MCF 10A (cell line): ENCODE results near the gene RXRA. TPM values are rescaled to one million over a fixed set of nuclear protein-coding genes. Genes with fewer than 3 reads are reported as not detected.

Source experiments
- BruUV-seq: library from RNA; stranded (reverse); fragments of 400-500 nt; replicated peaks from 2 replicates; lab custom pipeline; 2021; lab: Mats Ljungman, UMichigan
- CTCF ChIA-PET: fragments of 300-600 bp; sonication (Branson Sonifier 250); formaldehyde crosslinking; extraction: SDS; loops from one replicate; lab custom pipeline; 2021; ENCODE audit warnings: antibody characterized with exemption, inconsistent platforms; lab: Yijun Ruan, JAX
- POLR2A ChIA-PET: fragments of 300-600, 350-650 bp; sonication (Branson Sonifier 250); formaldehyde crosslinking; extraction: SDS; loops from one replicate; lab custom pipeline; 2020; ENCODE audit warnings: antibody characterized with exemption, inconsistent platforms; lab: Yijun Ruan, JAX
- DNase-seq: peaks from one replicate; pipeline ENCODE4 v3.0.0-alpha.2; 2018; ENCODE audit not compliant: unreplicated experiment
- H3K27ac Mint-ChIP-seq: one replicate; pipeline ENCODE4 v1.8.0; 2022; ENCODE audit warnings: mild to moderate bottlenecking, low read depth, mixed read lengths; ENCODE audit not compliant: unreplicated experiment
- H3K27me3 Mint-ChIP-seq: one replicate; pipeline ENCODE4 v1.8.0; 2022; ENCODE audit warnings: mixed read lengths; ENCODE audit not compliant: insufficient read depth, unreplicated experiment
- H3K36me3 Mint-ChIP-seq: one replicate; pipeline ENCODE4 v1.8.0; 2022; ENCODE audit warnings: mild to moderate bottlenecking, moderate library complexity, mixed read lengths; ENCODE audit not compliant: insufficient read depth, unreplicated experiment
- H3K4me1 Mint-ChIP-seq: one replicate; pipeline ENCODE4 v1.8.0; 2022; ENCODE audit warnings: mixed read lengths; ENCODE audit not compliant: insufficient read depth, unreplicated experiment
- H3K4me3 Mint-ChIP-seq: one replicate; pipeline ENCODE4 v1.8.0; 2022; ENCODE audit warnings: mild to moderate bottlenecking, moderate library complexity, mixed read lengths; ENCODE audit not compliant: unreplicated experiment
- H3K9me3 Mint-ChIP-seq: one replicate; pipeline ENCODE4 v1.8.0; 2022; ENCODE audit warnings: mixed read lengths; ENCODE audit not compliant: unreplicated experiment
- CTCF ChIP-seq: fragments of 200-600 bp; IDR thresholded peaks from one replicate; pipeline ENCODE4 v1.8.0; 2022; ENCODE audit warnings: antibody characterized with exemption, mild to moderate bottlenecking; ENCODE audit not compliant: unreplicated experiment
- intact Hi-C: fragments of 100-400 bp; cut with micrococcal nuclease; formaldehyde crosslinking; loops from 2 replicates; pipeline ENCODE4 v1.14.1; 2022
- total RNA-seq: library from RNA; stranded (reverse); gene quantifications from 2 replicates; pipeline ENCODE4 v1.2.3, GENCODE V29; 2022

The RXRA gene
- total RNA-seq, 1 experiment from 2014 or later, result 65.5 TPM

- intact Hi-C loops, result no loop called here
- TF ChIP-seq CTCF, result no peak
- no peaks in the 10 kb centered on the region for H3K9me3 Mint-ChIP-seq
- POLR2A ChIA-PET, result no interaction called here
- no peak overlapping the region for H3K4me3 Mint-ChIP-seq
- CTCF ChIA-PET, result interaction anchor here (0.9 to 1.2 kb wide), 2 partner anchors 10 to 30 kb away, joined by 3 read pairs; no protein-coding TSS in a partner anchor
- DNase-seq, result no peak
- BruUV-seq, result no TSS peak
- H3K36me3 Mint-ChIP-seq, result peaks cover 36% of the 10 kb centered on the region
- H3K4me1 Mint-ChIP-seq, result no peaks in the 10 kb centered on the region
- no peak overlapping the region for H3K27ac Mint-ChIP-seq
- H3K27me3 Mint-ChIP-seq, result no peaks in the 10 kb centered on the region
Measured at GRCh38 chr9:134393582-134394280, 67.5 kb downstream of the RXRA start.

GRCh38 chr9:134395002-134395517 lies 68.8 kb downstream of the RXRA start:
- Mint-ChIP-seq H3K27me3 (no peaks in the 10 kb centered on the region), H3K4me3 (no peak overlapping the region), H3K36me3 (peaks cover 30% of the 10 kb centered on the region), H3K9me3 (no peaks in the 10 kb centered on the region), H3K4me1 (no peaks in the 10 kb centered on the region), H3K27ac (no peak overlapping the region)
- intact Hi-C loops, result no loop called here
- ChIA-PET POLR2A (no interaction called here), CTCF (interaction anchor here (1.2 kb wide), 1 partner anchor 12 kb away, joined by 3 read pairs; no protein-coding TSS in a partner anchor)
- BruUV-seq, result no TSS peak
- TF ChIP-seq CTCF, result no peak
- DNase-seq, result no peak

GRCh38 chr9:134395737-134396257 lies 69.5 kb downstream of the RXRA start:
- no peak overlapping the region for H3K4me3 Mint-ChIP-seq
- no TSS peak for BruUV-seq
- ChIA-PET CTCF (interaction anchor here (0.6 to 1.6 kb wide), 3 partner anchors 11 to 1213 kb away, joined by 3 read pairs; no protein-coding TSS in a partner anchor), POLR2A (no interaction called here)
- no peak for TF ChIP-seq CTCF
- no peaks in the 10 kb centered on the region for H3K9me3 Mint-ChIP-seq
- DNase-seq, result no peak
- no peaks in the 10 kb centered on the region for H3K27me3 Mint-ChIP-seq
- peaks cover 24% of the 10 kb centered on the region for H3K36me3 Mint-ChIP-seq
- intact Hi-C loops, result no loop called here
- no peaks in the 10 kb centered on the region for H3K4me1 Mint-ChIP-seq
- no peak overlapping the region for H3K27ac Mint-ChIP-seq

- H3K27ac Mint-ChIP-seq, result no peak overlapping the region
- CTCF ChIA-PET, result interaction anchor here (0.6 to 1.6 kb wide), 3 partner anchors 11 to 1213 kb away, joined by 3 read pairs; no protein-coding TSS in a partner anchor
Measured at GRCh38 chr9:134396258-134396742, 70.0 kb downstream of the RXRA start.

More at GRCh38 chr9:134396258-134396742, 70.0 kb downstream of the RXRA start:
- Mint-ChIP-seq H3K9me3 (no peaks in the 10 kb centered on the region), H3K36me3 (peaks cover 23% of the 10 kb centered on the region), H3K27me3 (no peaks in the 10 kb centered on the region), H3K4me1 (no peaks in the 10 kb centered on the region), H3K4me3 (peak overlapping the region; percentile 23)
- POLR2A ChIA-PET, result no interaction called here
- no peak for DNase-seq
- BruUV-seq, result no TSS peak
- intact Hi-C loops, result no loop called here
- TF ChIP-seq CTCF, result no peak
